NOMO-1 treated with dmso at 0.1 percent for 144 hours (cell line): ENCODE data around the gene NACA2.
"Not testable (repeated sequence)": the region's sequence is repeated elsewhere in the genome, so short reads cannot be mapped to it uniquely, and the experiment has no call there.

Experiments
- DNase-seq: peaks from one replicate; lab custom pipeline; 2025; ENCODE audit not compliant: unreplicated experiment; lab: John Stamatoyannopoulos, UW

Gene NACA2

DNA sequence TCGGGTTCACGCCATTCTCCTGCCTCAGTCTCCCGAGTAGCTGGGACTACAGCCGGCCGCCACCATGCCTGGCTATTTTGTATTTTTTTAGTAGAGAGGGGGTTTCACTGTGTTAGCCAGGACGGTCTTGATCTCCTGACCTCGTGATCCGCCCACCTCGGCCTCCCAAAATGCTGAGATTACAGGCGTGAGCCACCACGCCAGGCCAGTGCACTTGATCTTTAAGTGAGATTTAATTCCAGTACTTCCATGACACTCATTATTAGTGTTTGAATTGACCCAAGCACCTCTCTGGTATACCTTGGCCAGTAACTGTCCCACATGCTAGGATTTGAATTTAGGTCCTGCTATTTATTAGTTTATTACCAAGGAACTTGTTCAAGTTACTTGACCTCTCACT, 38.5 kb downstream of the NACA2 start:
- not testable (repeated sequence) for DNase-seq

DNA sequence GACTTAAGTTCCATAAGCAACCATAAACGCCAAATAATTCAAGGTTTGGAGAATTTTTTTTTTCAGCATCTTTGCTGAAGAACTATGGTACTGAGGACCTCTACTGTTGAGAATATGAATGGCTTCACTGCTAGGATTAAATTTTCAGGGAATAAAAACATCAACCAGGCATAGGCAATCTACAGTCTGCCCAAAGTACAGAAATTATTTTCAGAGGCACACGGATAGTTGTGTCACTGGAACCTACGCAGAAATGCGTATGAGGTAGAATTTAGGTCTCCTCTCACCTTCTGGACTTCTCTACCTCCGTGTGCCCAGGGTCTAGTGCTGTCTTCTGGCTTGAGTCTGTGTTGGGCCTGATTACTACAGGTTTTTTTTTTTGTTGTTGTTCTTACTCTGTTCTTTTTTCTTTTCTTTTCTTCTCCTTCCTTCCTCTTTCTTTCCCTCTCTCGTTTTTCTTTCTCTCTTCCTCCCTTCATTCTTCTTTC, 39.7 kb downstream of the NACA2 start:
- no peak for DNase-seq

DNA sequence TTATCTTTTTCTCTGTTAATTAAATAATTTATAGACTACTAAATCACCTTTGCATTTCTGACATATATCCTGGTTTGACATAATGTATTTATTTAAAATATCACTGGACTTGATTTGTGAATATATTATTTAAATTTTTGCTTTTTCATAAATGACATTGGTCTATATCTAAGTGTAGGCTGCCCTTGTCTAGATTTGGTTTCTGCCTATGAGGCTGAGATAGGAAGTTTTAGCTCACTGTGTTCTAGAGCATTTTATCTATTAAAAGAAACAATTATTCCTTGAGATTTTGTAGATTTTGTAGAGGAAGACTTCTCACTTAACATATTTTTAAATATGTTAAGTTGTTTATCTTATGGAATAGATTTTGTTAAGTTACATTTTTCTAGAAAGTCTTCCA, 43.9 kb downstream of the NACA2 start:
- no peak for DNase-seq

DNA sequence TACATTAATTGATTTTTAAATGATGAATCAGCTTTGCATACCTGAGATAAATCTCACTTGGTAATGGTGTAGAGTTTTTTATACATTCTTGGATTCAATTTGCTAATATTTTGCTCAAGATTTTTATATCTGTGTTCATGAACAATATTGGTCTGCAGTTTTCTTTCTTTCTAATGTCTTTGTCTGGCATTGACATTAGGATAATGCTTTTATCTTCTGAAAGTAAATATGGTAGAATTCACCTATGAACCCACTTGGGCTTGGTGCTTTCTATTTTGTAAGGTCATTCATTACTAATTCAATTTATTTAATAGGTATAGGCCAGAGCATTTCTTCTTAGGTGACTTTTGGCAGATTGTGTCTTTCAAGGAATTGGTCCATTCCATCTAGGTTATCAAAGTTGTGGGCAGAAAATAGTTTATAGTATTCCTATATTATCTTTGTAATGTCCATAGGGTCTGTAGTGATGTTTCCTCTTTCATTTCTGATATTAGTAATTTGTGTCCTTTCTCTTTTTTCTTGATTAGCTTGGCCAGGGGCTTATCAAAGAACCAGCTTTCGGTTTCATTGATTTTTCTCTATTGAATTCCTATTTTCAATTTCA, 45.6 kb downstream of the NACA2 start:
- DNase-seq, result no peak

GRCh38 chr17:61543786-61544415, 47.1 kb downstream of the NACA2 start:
- no peak for DNase-seq

- DNase-seq, result no peak
These were observed 49.0 kb downstream of the NACA2 start for GRCh38 chr17:61542027-61542426.

DNA sequence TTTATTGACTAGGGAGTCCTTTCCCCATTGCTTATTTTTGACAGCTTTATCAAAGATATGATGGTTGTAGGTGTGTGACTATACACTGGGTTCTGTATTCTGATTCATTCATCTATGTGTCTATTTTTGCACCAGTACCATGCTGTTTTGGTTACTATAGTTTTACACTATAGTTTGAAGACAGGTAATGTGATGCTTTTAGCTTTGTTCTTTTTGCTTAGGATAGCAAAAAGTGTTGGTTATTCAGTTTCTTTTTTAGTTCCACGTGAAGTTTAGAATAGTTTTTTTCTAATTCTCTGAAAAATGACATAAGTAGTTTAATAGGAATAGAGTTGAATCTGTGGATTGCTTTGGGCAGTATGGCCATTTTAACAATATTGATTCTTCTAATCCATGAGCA, 50.1 kb downstream of the NACA2 start:
- DNase-seq, result no peak
